Duodenal mucosa (tissue), 2 donors: ENCODE data around the gene CYB5R4.

Experiments used
- H3K27ac ChIP-seq: one replicate; pipeline ENCODE4 v1.7.0; 2013; ENCODE audit warnings: low read depth, low read length
- H3K27me3 ChIP-seq, 2 donors: one replicate each; pipeline ENCODE4 v1.7.0; 2013; ENCODE audit warnings: low read length in 2 of 2, control low read depth in 1 of 2; ENCODE audit not compliant: insufficient read depth in 2 of 2, control insufficient read depth in 1 of 2
- H3K36me3 ChIP-seq, 2 donors: one replicate each; pipeline ENCODE4 v1.7.0; 2013; ENCODE audit warnings: low read length in 2 of 2, control low read depth in 1 of 2; ENCODE audit not compliant: insufficient read depth in 2 of 2, control insufficient read depth in 1 of 2
- H3K4me1 ChIP-seq, 2 donors: one replicate each; pipeline ENCODE4 v1.7.0; 2013; ENCODE audit warnings: low read length in 2 of 2, control low read depth in 1 of 2; ENCODE audit not compliant: insufficient read depth in 2 of 2, control insufficient read depth in 1 of 2
- H3K4me3 ChIP-seq, 2 donors: one replicate each; pipeline ENCODE4 v1.7.0; 2013; ENCODE audit warnings: low read length in 2 of 2, low read depth in 1 of 2
- H3K9ac ChIP-seq, 2 donors: one replicate each; pipeline ENCODE4 v1.7.0; 2013; ENCODE audit warnings: low read length in 2 of 2, low read depth in 1 of 2
- H3K9me3 ChIP-seq, 2 donors: one replicate each; pipeline ENCODE4 v1.7.0; 2013; ENCODE audit warnings: low read length in 2 of 2, control low read depth in 1 of 2; ENCODE audit not compliant: control insufficient read depth in 1 of 2

Gene CYB5R4

DNA sequence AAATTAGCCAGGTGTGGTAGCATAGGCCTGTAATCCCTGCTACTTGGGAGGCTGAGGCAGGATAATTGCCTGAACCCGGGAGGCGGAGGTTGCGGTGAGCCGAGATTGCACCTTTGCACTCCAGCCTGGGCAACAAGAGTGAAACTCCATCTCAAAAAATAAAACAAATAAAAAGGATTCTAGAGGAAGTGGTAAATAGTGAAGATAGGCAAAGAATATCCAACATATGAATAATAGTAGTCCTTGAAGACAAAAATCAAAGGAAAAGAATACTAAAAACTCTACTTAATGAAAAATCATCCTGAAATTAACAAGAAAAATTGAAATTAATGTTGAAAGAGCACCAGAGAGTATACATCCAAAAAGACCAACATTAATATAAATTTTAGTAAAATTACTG is 107.0 kb downstream of the CYB5R4 start:
- H3K4me1 ChIP-seq = no peaks in the 10 kb centered on the region
- no peak overlapping the region for H3K9ac ChIP-seq
- H3K27ac ChIP-seq = no peak overlapping the region
- no peaks in the 10 kb centered on the region for H3K9me3 ChIP-seq
- peaks cover 3 to 9% of the 10 kb centered on the region in 2 donors for H3K36me3 ChIP-seq
- no peaks in the 10 kb centered on the region for H3K27me3 ChIP-seq
- H3K4me3 ChIP-seq = no peak overlapping the region

DNA sequence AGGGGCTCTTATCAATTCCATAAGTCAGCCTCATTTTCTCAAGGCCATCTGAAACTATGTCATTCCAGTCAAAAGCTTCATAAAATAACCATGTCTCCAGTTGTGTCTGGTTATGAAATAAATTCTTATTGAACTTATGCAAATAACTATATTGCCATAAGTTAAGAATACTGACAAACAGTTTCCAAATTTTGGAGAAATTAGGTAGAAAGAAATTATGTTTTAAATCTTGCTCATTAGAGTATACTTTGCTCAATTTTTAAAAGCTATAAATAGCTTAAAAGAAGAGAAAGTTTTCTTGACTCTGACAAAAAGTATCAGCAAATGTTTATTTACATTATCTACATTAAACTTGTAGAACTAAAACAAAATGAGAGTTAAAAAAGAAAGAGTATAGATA is 111.1 kb downstream of the CYB5R4 start:
- Histone ChIP-seq H3K9ac (no peak overlapping the region), H3K27me3 (no peaks in the 10 kb centered on the region), H3K9me3 (no peaks in the 10 kb centered on the region), H3K4me1 (no peaks in the 10 kb centered on the region), H3K36me3 (no peaks in the 10 kb centered on the region), H3K4me3 (no peak overlapping the region), H3K27ac (no peak overlapping the region)

DNA sequence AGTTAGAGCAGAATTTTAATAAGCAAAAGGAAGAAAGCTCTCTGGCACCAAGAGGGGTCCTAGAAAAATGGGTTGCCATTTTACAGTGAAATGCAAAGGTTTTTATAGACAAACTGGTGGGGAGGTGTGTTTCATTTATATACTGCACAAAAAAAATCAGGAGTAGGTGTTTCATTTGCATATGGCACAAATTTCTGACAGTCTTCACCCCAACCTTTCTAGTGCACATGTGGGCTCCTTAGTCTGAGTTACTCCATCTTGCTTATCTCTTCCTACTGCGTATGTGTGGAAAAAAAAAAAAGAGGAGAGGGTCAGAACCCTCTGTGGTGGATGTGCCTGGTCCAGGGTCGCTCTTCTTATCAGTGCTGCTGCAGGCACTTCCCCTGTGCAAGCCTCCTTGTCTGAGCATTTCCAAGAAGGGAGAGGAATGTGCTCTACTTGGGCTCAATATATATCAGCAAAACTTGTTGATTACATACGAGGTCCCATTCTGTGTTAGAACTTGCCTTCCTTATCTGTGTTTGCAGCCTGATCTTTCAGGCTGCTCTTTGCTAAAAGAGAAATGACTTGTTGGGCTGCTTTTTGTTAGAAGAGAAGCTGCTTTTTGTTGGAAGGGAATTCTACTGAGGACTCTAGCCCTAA is 115.0 kb downstream of the CYB5R4 start:
- Histone ChIP-seq H3K9me3 (no peaks in the 10 kb centered on the region), H3K4me1 (peaks cover 0 to 3% of the 10 kb centered on the region in 2 donors)

DNA sequence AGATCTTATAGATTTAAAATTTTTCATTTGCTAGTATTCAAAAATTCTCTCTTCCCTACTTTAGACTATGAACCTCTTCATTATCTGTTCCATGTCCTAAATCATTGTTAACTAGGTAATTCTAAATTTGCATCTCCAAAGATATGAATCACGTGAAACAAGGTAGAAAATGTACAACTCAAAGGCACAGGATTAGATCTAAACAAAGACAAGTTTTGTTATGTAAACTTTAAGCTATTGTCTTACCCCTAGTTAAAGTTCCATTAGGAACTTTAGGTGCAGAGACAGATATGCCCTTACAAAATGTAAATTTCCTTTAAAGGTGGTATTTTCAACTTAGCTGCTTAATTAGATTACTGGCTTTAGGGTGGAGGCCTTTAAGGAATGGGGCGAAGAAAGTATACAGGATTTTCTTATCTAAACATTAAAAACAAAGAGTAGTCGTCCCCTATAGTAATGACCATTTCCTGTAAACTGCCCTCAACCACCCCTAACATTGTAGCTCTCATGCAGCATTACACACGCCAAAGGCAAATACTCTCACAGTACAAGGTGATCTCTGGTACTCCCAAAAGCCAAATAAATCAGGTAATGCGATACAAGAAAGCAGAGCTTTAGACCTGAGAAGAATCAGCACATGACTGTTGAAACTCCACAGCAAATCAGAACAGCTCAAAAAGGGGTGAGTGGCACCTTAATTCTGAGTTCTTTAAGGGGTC is 116.7 kb downstream of the CYB5R4 start:
- Histone ChIP-seq H3K4me3 (no peak overlapping the region), H3K4me1 (peaks cover 0 to 3% of the 10 kb centered on the region in 2 donors), H3K36me3 (no peaks in the 10 kb centered on the region), H3K9me3 (no peaks in the 10 kb centered on the region), H3K9ac (no peak overlapping the region), H3K27me3 (no peaks in the 10 kb centered on the region), H3K27ac (no peak overlapping the region)

More for the DNA sequence above, 115.0 kb downstream of the CYB5R4 start:
- H3K27me3 ChIP-seq = no peaks in the 10 kb centered on the region
- no peak overlapping the region for H3K9ac ChIP-seq
- no peaks in the 10 kb centered on the region for H3K36me3 ChIP-seq
- H3K27ac ChIP-seq = no peak overlapping the region
- no peak overlapping the region for H3K4me3 ChIP-seq

DNA sequence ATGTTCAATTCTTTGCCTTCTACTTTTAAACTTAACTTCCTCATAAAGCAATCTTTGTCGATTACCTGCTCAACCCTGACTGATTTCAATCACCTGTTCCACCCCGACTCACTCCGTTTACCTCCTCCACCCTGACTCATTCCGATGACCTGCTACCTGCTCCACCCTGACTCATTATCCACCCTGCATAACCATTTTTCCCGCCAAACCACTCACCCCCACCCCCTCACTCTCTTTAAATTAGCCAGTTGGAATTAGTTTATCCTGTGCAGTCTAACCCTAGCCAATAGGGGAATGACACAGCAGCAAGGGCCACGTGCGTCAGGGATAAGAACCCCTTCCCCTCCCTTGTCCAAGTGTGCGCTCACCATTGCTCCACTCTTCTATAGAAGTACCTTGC is 117.4 kb downstream of the CYB5R4 start:
- Histone ChIP-seq H3K9me3 (no peaks in the 10 kb centered on the region), H3K9ac (no peak overlapping the region), H3K27me3 (no peaks in the 10 kb centered on the region), H3K36me3 (no peaks in the 10 kb centered on the region), H3K4me3 (no peak overlapping the region), H3K4me1 (peaks cover 0 to 3% of the 10 kb centered on the region in 2 donors), H3K27ac (no peak overlapping the region)

DNA sequence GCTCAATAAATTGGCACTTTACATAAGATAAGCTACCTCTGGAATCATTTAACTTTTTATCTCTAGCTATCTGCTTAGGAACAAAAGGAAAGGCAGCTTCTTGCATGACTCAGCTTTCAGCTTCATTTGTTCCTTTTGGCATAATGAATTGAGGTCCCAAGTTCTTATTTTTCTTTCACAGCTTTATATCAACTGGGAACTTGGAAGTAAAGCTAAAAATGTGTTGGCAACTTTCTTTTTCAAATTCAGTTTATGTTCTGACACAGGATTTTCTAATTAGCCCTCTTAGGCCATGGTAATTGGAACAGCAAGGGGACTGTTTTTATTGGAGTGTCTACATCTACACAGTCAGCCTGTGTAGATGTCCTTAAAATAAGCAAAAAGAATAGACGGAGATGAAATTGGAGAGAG is 118.8 kb downstream of the CYB5R4 start:
- Histone ChIP-seq H3K4me1 (peaks cover 0 to 3% of the 10 kb centered on the region in 2 donors), H3K36me3 (no peaks in the 10 kb centered on the region), H3K9me3 (no peaks in the 10 kb centered on the region), H3K4me3 (no peak overlapping the region), H3K27ac (no peak overlapping the region), H3K9ac (no peak overlapping the region), H3K27me3 (no peaks in the 10 kb centered on the region)

DNA sequence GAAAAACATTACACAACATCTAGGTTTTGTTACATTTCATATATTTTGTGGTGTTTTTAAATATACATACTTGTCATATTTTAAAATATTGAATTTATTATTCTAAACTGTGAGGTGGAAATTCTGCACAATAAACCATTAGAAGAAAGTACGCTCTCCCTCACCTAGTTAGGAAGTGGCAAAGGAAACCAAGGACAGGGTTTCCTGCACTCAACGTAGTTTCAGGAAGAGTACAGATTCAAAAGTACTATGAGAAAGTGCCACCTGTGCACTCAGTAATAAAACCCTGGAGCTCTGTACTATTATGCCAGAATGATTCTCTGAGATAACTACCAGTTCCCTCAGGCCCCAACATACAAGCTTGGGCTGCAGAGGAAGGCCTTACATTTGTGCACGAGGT is 119.5 kb downstream of the CYB5R4 start:
- no peaks in the 10 kb centered on the region for H3K27me3 ChIP-seq
- no peaks in the 10 kb centered on the region for H3K36me3 ChIP-seq
- no peak overlapping the region for H3K27ac ChIP-seq
- no peak overlapping the region for H3K4me3 ChIP-seq
- peaks cover 0 to 3% of the 10 kb centered on the region in 2 donors for H3K4me1 ChIP-seq
- no peak overlapping the region for H3K9ac ChIP-seq
- no peaks in the 10 kb centered on the region for H3K9me3 ChIP-seq

DNA sequence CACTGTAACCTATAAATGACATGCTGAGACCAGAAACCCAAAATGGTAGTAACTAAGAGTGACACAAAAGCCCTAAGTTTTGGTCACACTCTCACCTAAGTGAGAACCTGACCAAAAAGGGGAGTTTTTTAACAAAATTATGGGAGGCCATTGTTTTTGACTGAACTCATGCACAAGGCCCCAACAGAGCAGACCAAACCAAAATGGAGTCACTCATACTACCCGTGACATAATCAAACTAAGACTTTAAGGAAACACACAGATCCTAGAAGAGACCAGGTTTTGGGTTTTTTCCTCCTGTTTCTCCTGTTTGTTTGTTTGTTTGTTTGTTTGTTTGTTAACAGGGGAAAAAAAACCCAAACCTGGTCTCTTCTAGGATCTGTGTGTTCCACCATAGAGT is 124.9 kb downstream of the CYB5R4 start:
- Histone ChIP-seq H3K36me3 (no peaks in the 10 kb centered on the region), H3K27me3 (no peaks in the 10 kb centered on the region), H3K27ac (no peak overlapping the region), H3K4me1 (no peaks in the 10 kb centered on the region), H3K9ac (no peak overlapping the region), H3K9me3 (no peaks in the 10 kb centered on the region), H3K4me3 (no peak overlapping the region)

DNA sequence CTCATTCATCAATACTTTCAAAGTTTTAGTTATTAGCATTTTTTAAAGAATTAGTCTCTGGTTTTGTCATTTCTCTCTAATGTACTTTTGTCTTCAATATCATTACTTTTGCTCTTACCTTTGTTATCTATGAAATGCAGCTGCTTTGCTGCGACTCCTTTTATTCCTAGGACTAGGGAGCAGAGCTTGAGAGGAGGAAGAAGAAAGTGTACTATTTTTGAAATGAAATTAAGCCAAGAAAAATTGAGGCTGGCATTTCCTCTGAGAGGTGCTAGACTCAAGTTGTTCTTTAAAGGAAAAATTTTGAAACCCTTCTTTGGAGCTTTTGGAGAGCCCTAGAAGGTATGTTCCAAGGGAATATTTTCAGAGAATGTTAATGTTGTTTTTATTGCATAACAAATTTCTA is 125.8 kb downstream of the CYB5R4 start:
- Histone ChIP-seq H3K9me3 (no peaks in the 10 kb centered on the region), H3K9ac (no peak overlapping the region), H3K27ac (no peak overlapping the region), H3K27me3 (no peaks in the 10 kb centered on the region), H3K4me1 (no peaks in the 10 kb centered on the region), H3K4me3 (no peak overlapping the region), H3K36me3 (no peaks in the 10 kb centered on the region)

DNA sequence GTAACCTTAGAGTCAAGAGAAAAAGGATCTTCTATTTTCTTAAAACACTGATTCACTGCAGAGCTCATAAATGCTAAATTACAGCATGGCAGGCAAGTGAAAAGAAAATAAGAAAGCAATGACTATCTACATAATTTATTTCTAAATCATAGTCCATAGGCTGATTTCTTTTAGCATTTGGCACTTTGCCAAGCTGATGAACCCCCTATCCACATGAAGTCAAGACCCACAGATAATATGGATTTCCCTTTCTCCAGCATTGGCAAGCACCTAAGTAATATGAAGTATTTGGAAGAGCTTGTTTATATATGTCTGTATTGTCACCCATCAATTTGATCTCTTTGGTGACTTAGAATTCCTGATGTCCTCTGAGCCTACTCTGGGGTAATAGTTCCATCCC is 126.2 kb downstream of the CYB5R4 start:
- no peak overlapping the region for H3K4me3 ChIP-seq
- no peaks in the 10 kb centered on the region for H3K9me3 ChIP-seq
- no peak overlapping the region for H3K9ac ChIP-seq
- H3K27me3 ChIP-seq = no peaks in the 10 kb centered on the region
- H3K4me1 ChIP-seq = no peaks in the 10 kb centered on the region
- H3K36me3 ChIP-seq = no peaks in the 10 kb centered on the region
- no peak overlapping the region for H3K27ac ChIP-seq
